Adrenal gland (tissue), 12 donors: ENCODE measurements around the gene SOST. TPM values are rescaled to one million over a fixed set of nuclear protein-coding genes. Genes with fewer than 3 reads are reported as not detected.

ENCODE experiments used
- DNase-seq, 7 donors: peaks; one replicate each; pipeline ENCODE4 v3.0.0-alpha.2; 2019 to 2020
- H3K27ac ChIP-seq, 5 donors: fragments of 200-600 bp; sonication (generic) in 4 of 5; 1 replicate in 3 of 5; 2 replicates in 2 of 5; pipeline versions ENCODE4 v1.5.1 to v1.8.0; 2016 to 2020; ENCODE audit warnings: mild to moderate bottlenecking in 1 of 5
- H3K27me3 ChIP-seq: fragments of 200-600 bp; 2 replicates; pipeline ENCODE4 v1.8.0; 2021
- H3K36me3 ChIP-seq, 2 donors: fragments of 200-600 bp; replicated peaks in 1 of 2; 1 replicate in 1 of 2; 2 replicates in 1 of 2; pipeline versions ENCODE4 v1.5.1 to v1.8.0; 2018 to 2022
- H3K4me1 ChIP-seq, 2 donors: fragments of 200-600 bp; replicated peaks in 1 of 2; 1 replicate in 1 of 2; 2 replicates in 1 of 2; pipeline versions ENCODE4 v1.5.1 to v1.8.0; 2018 to 2021
- H3K4me3 ChIP-seq, 4 donors: fragments of 200-600 bp; sonication (generic) in 3 of 4; one replicate each; pipeline ENCODE4 v1.5.1; 2016 to 2018
- H3K9me3 ChIP-seq, 3 donors: fragments of 200-600 bp; sonication (generic) in 1 of 3; replicated peaks in 1 of 3; 1 replicate in 2 of 3; 2 replicates in 1 of 3; pipeline versions ENCODE4 v1.5.1 to v1.8.0; 2016 to 2021
- CTCF ChIP-seq, 6 experiments: fragments of 450-650 bp in 4 of 6; fragments of 200-600 bp in 2 of 6; sonication (generic) in 1 of 6; IDR thresholded peaks; 1 replicate in 5 of 6; 2 replicates in 1 of 6; pipeline versions ENCODE4 v1.5.1 to v1.8.0; 2016 to 2021; ENCODE audit warnings: antibody characterized with exemption in 6 of 6, mild to moderate bottlenecking in 2 of 6, moderate library complexity in 1 of 6
- POLR2A ChIP-seq, 2 donors: fragments of 450-650 bp; IDR thresholded peaks; one replicate each; pipeline ENCODE4 v1.6.1; 2017; ENCODE audit warnings: antibody characterized with exemption in 2 of 2, mild to moderate bottlenecking in 2 of 2, moderate library complexity in 1 of 2
- WGBS, 4 donors: extraction: QIAGEN DNeasy Blood & Tissue Kit in 2 of 4; methylation state at CpG; one replicate each; pipeline versions ENCODE4 v1.1.5 to v1.1.7; 2013 to 2017; 5-methylcytosine and 5-hydroxymethylcytosine counted together
- intact Hi-C, 2 donors: fragments of 100-400 bp; cut with DNase I; formaldehyde crosslinking; loops; one replicate each; pipeline versions ENCODE4 v1.14.1 to v1.15.0; 2022 to 2023
- polyA plus RNA-seq, 3 donors: library from polyadenylated mRNA; stranded (reverse); fragments of 200-250 nt in 2 of 3; fragments of 350-450 nt in 1 of 3; fragmentation: Illumina TruSeq in 1 of 3; extraction: RNeasy Lipid Tissue Mini Kit (QIAGEN cat#74804) in 1 of 3; gene quantifications; one replicate each; pipeline ENCODE4 v1.2.3, GENCODE V29; 2013 to 2014
- total RNA-seq, 9 donors: library from RNA; depleted of rRNA in 4 of 9; stranded (reverse); fragments of >200 nt in 4 of 9; fragments of 120-200 nt in 1 of 9; fragmentation: NEBNext Ultra II Directional in 1 of 9; extraction: Animal tissue kit (Norgen Biotek cat#: 25700) in 1 of 9; gene quantifications; one replicate each; pipeline versions ENCODE4 v1.1.0 to v1.2.4, GENCODE V29; 2013 to 2023
- donor health status: healthy with polysubstance abuse.
- donor health status: Bipolar disorder and iron deficiency.
- donor health status: DM: yes; HTN: yes; CAD: no.
- donor health status: DM: no; HTN: no; CAD: no.
- donor health status: DM: no; HTN: no; CAD: no.
- donor health status: DM: yes; HTN: yes; CAD: no.

SOST gene
- total and polyA plus RNA-seq, 12 donors, result not detected

GRCh38 chr17:43710101-43710500 lies 48.5 kb downstream of the SOST start:
- intact Hi-C loops, result no loop called here
- Histone ChIP-seq H3K27me3 (no peaks in the 10 kb centered on the region), H3K36me3 (no peaks in the 10 kb centered on the region), H3K9me3 (no peaks in the 10 kb centered on the region), H3K4me1 (peaks cover 0 to 15% of the 10 kb centered on the region in 2 donors), H3K4me3 (no peak overlapping the region), H3K27ac (no peak overlapping the region)
- no peak for DNase-seq
- TF ChIP-seq POLR2A (IDR thresholded peaks at IDR 0.05) (no peak), CTCF (IDR thresholded peaks at IDR 0.05) (no peak)
- WGBS, 4 donors, result 86 to 90% (median 88%) methylated on average over 6 of the region's 6 CpGs

- Histone ChIP-seq H3K36me3 (no peaks in the 10 kb centered on the region), H3K9me3 (no peaks in the 10 kb centered on the region), H3K27me3 (no peaks in the 10 kb centered on the region), H3K4me3 (no peak overlapping the region), H3K27ac (no peak overlapping the region), H3K4me1 (peaks cover 0 to 11% of the 10 kb centered on the region in 2 donors)
- TF ChIP-seq POLR2A (IDR thresholded peaks at IDR 0.05), result no peak
- no peak for TF ChIP-seq CTCF (IDR thresholded peaks at IDR 0.05)
- no peak for DNase-seq
- 90 to 93% (median 91%) methylated on average over 4 of the region's 4 CpGs for WGBS, 4 donors
- intact Hi-C loops, result no loop called here
These were observed 49.4 kb downstream of the SOST start for GRCh38 chr17:43709210-43709609.

GRCh38 chr17:43707184-43707583 lies 51.4 kb downstream of the SOST start:
- H3K9me3 ChIP-seq, result no peaks in the 10 kb centered on the region
- no peak overlapping the region for H3K4me3 ChIP-seq
- no peaks in the 10 kb centered on the region for H3K36me3 ChIP-seq
- DNase-seq, result no peak
- H3K27ac ChIP-seq, result no peak overlapping the region
- WGBS, 4 donors, result 86 to 91% (median 89%) methylated on average over 3 to 5 of the region's 5 CpGs
- TF ChIP-seq POLR2A (IDR thresholded peaks at IDR 0.05) (no peak), CTCF (IDR thresholded peaks at IDR 0.05) (no peak)
- no peaks in the 10 kb centered on the region for H3K4me1 ChIP-seq
- H3K27me3 ChIP-seq, result no peaks in the 10 kb centered on the region
- intact Hi-C loops, result no loop called here

GRCh38 chr17:43706235-43706634 lies 52.4 kb downstream of the SOST start:
- 75 to 82% (median 77%) methylated on average over 5 of the region's 5 CpGs for WGBS, 4 donors
- intact Hi-C loops, result no loop called here
- no peaks in the 10 kb centered on the region for H3K9me3 ChIP-seq
- no peak for DNase-seq
- H3K27me3 ChIP-seq, result no peaks in the 10 kb centered on the region
- TF ChIP-seq POLR2A (IDR thresholded peaks at IDR 0.05), result no peak
- no peak for TF ChIP-seq CTCF (IDR thresholded peaks at IDR 0.05)
- no peak overlapping the region for H3K27ac ChIP-seq
- H3K36me3 ChIP-seq, result no peaks in the 10 kb centered on the region
- no peaks in the 10 kb centered on the region for H3K4me1 ChIP-seq
- H3K4me3 ChIP-seq, result no peak overlapping the region

Other genes with a start within 250 kb of the SOST start
- 1 to 10 TPM in 6 of 9 donors, under 1 TPM in 3; 0.22 to 3.5 (median 1.8) TPM for gene ETV4, start 212.5 kb downstream of the SOST start, total RNA-seq
- gene ETV4, start 212.5 kb downstream of the SOST start, polyA plus RNA-seq, result 1 to 10 TPM; 1.9 to 6.6 (median 1.9) TPM
- gene MEOX1, start 96.9 kb downstream of the SOST start, total RNA-seq, result under 1 TPM in 7 of 9 donors, not detected in 2; 0.11 to 0.87 (median 0.39) TPM
- 1 to 10 TPM in 1 of 3 donors, under 1 TPM in 2; 0.16 to 6.6 (median 0.72) TPM for gene MEOX1, start 96.9 kb downstream of the SOST start, polyA plus RNA-seq
- 100 to 1,000 TPM in 2 of 9 donors, 10 to 100 TPM in 7; 56.3 to 136 (median 76.8) TPM for gene DUSP3, start 20.2 kb upstream of the SOST start, total RNA-seq
- gene DUSP3, start 20.2 kb upstream of the SOST start, polyA plus RNA-seq, result 100 to 1,000 TPM in 2 of 3 donors, 10 to 100 TPM in 1; 69.8 to 108 (median 104) TPM
- gene CFAP97D1, start 21.6 kb upstream of the SOST start, total RNA-seq, result under 1 TPM in 2 of 9 donors, not detected in 7; under 0.01 to 0.28 TPM
- gene CFAP97D1, start 21.6 kb upstream of the SOST start, polyA plus RNA-seq, result not detected
- 10 to 100 TPM in 1 of 9 donors, 1 to 10 TPM in 6, under 1 TPM in 2; 0.60 to 10.6 (median 3.4) TPM for gene MPP3, start 74.4 kb upstream of the SOST start, total RNA-seq
- gene MPP3, start 74.4 kb upstream of the SOST start, polyA plus RNA-seq, result 1 to 10 TPM; 2.5 to 7.6 (median 4.6) TPM
- gene CD300LG, start 88.4 kb upstream of the SOST start, total RNA-seq, result 1 to 10 TPM in 8 of 9 donors, under 1 TPM in 1; 0.78 to 5.2 (median 2.8) TPM
- gene CD300LG, start 88.4 kb upstream of the SOST start, polyA plus RNA-seq, result 1 to 10 TPM; 1.2 to 7.3 (median 1.5) TPM
- 10 to 100 TPM in 1 of 9 donors, 1 to 10 TPM in 6, under 1 TPM in 2; 0.29 to 16.0 (median 2.0) TPM for gene MPP2, start 148.7 kb upstream of the SOST start, total RNA-seq
- gene MPP2, start 148.7 kb upstream of the SOST start, polyA plus RNA-seq, result 1 to 10 TPM; 1.2 to 4.1 (median 3.0) TPM
- not detected for gene PPY, start 183.7 kb upstream of the SOST start, total RNA-seq
- not detected for gene PPY, start 183.7 kb upstream of the SOST start, polyA plus RNA-seq
- gene PYY, start 195.1 kb upstream of the SOST start, total RNA-seq, result under 1 TPM in 1 of 9 donors, not detected in 8; 0.43 TPM
- gene PYY, start 195.1 kb upstream of the SOST start, polyA plus RNA-seq, result not detected
- gene NAGS, start 245.8 kb upstream of the SOST start, total RNA-seq, result 1 to 10 TPM in 6 of 9 donors, under 1 TPM in 3; 0.22 to 4.4 (median 1.2) TPM
- under 1 TPM; 0.37 to 0.88 (median 0.72) TPM for gene NAGS, start 245.8 kb upstream of the SOST start, polyA plus RNA-seq